ENCODE results near the gene PPP1CC. TPM values are rescaled to one million over a fixed set of nuclear protein-coding genes. Genes with fewer than 3 reads are reported as not detected.

Gene PPP1CC
- total RNA-seq, 1 donor from 2014 or later = 288 TPM

GRCh38 chr12:110782922-110783321 is 40.2 kb upstream of the PPP1CC start:
- no peak for TF ChIP-seq CTCF (conservative IDR thresholded peaks at IDR 0.05)
- no peak overlapping the region for H3K4me3 Mint-ChIP-seq
- H3K27ac Mint-ChIP-seq (ENCODE audit: unreplicated experiment) = no peak overlapping the region
- DNase-seq (ENCODE audit: low read depth, low spot score) = no peak
- H3K36me3 Mint-ChIP-seq (ENCODE audit: low read depth) = no peaks in the 10 kb centered on the region
- H3K27me3 Mint-ChIP-seq (ENCODE audit: low read depth) = no peaks in the 10 kb centered on the region
- H3K4me1 Mint-ChIP-seq = peaks cover 3% of the 10 kb centered on the region
- no peaks in the 10 kb centered on the region for H3K9me3 Mint-ChIP-seq

GRCh38 chr12:110782094-110782493 is 39.4 kb upstream of the PPP1CC start:
- Mint-ChIP-seq H3K4me3 (no peak overlapping the region), H3K27me3 (ENCODE audit: low read depth) (no peaks in the 10 kb centered on the region), H3K4me1 (peaks cover 3% of the 10 kb centered on the region), H3K36me3 (ENCODE audit: low read depth) (no peaks in the 10 kb centered on the region), H3K9me3 (no peaks in the 10 kb centered on the region), H3K27ac (ENCODE audit: unreplicated experiment) (no peak overlapping the region)
- TF ChIP-seq CTCF (conservative IDR thresholded peaks at IDR 0.05) = no peak
- no peak for DNase-seq (ENCODE audit: low read depth, low spot score)

GRCh38 chr12:110780448-110780847 is 37.8 kb upstream of the PPP1CC start:
- no peaks in the 10 kb centered on the region for H3K9me3 Mint-ChIP-seq
- H3K36me3 Mint-ChIP-seq (ENCODE audit: low read depth) = no peaks in the 10 kb centered on the region
- H3K27ac Mint-ChIP-seq (ENCODE audit: unreplicated experiment) = no peak overlapping the region
- H3K4me3 Mint-ChIP-seq = no peak overlapping the region
- DNase-seq (ENCODE audit: low read depth, low spot score) = no peak
- peaks cover 3% of the 10 kb centered on the region for H3K4me1 Mint-ChIP-seq
- H3K27me3 Mint-ChIP-seq (ENCODE audit: low read depth) = no peaks in the 10 kb centered on the region
- TF ChIP-seq CTCF (conservative IDR thresholded peaks at IDR 0.05) = no peak

- no peak for TF ChIP-seq CTCF (conservative IDR thresholded peaks at IDR 0.05)
- no peak for DNase-seq (ENCODE audit: low read depth, low spot score)
- peaks cover 2% of the 10 kb centered on the region for H3K4me1 Mint-ChIP-seq
- no peaks in the 10 kb centered on the region for H3K9me3 Mint-ChIP-seq
- no peak overlapping the region for H3K4me3 Mint-ChIP-seq
- H3K27me3 Mint-ChIP-seq (ENCODE audit: low read depth) = no peaks in the 10 kb centered on the region
- H3K36me3 Mint-ChIP-seq (ENCODE audit: low read depth) = no peaks in the 10 kb centered on the region
- no peak overlapping the region for H3K27ac Mint-ChIP-seq (ENCODE audit: unreplicated experiment)
Measured at GRCh38 chr12:110778833-110779577, 36.3 kb upstream of the PPP1CC start.

- no peak for TF ChIP-seq CTCF (conservative IDR thresholded peaks at IDR 0.05)
- no peaks in the 10 kb centered on the region for H3K27me3 Mint-ChIP-seq (ENCODE audit: low read depth)
- no peak for DNase-seq (ENCODE audit: low read depth, low spot score)
- peaks cover 2% of the 10 kb centered on the region for H3K36me3 Mint-ChIP-seq (ENCODE audit: low read depth)
- H3K4me1 Mint-ChIP-seq = peaks cover 7% of the 10 kb centered on the region
- H3K4me3 Mint-ChIP-seq = no peak overlapping the region
- peaks cover 2% of the 10 kb centered on the region for H3K9me3 Mint-ChIP-seq
- H3K27ac Mint-ChIP-seq (ENCODE audit: unreplicated experiment) = no peak overlapping the region
Measured at GRCh38 chr12:110776410-110776809, 33.7 kb upstream of the PPP1CC start.

Data from neural crest cell (in vitro differentiated cells).